GM12878 (cell line): ENCODE measurements around the gene B3GAT2. TPM values are rescaled to one million over a fixed set of nuclear protein-coding genes. Genes with fewer than 3 reads are reported as not detected.

Experiments used
- ATF2 ChIP-seq: IDR thresholded peaks from 2 replicates; pipeline ENCODE4 v1.6.1; 2012; ENCODE audit warnings: low read length, inconsistent platforms
- BCL11A ChIP-seq: IDR thresholded peaks from 2 replicates; pipeline ENCODE4 v1.6.1; 2011; ENCODE audit warnings: low read depth, low read length
- CBFB ChIP-seq: IDR thresholded peaks from 2 replicates; pipeline ENCODE4 v1.6.1; 2016; ENCODE audit warnings: antibody characterized with exemption, low read depth
- CEBPB ChIP-seq, 2 experiments: fragments of 150-350 bp in 1 of 2; IDR thresholded peaks; 2 replicates each; pipeline ENCODE4 v1.6.1; 2012 to 2014; ENCODE audit warnings: low read depth in 2 of 2, low read length in 2 of 2, borderline replicate concordance in 1 of 2, inconsistent platforms in 1 of 2
- CHD2 ChIP-seq: IDR thresholded peaks from 2 replicates; pipeline ENCODE4 v1.6.1; 2011; ENCODE audit warnings: low read depth, low read length, improper control_type of control experiment, borderline replicate concordance
- CREM ChIP-seq: IDR thresholded peaks from 2 replicates; pipeline ENCODE4 v1.6.1; 2014; ENCODE audit warnings: antibody characterized with exemption, low read depth
- DPF2 ChIP-seq: fragments of 450-650 bp; IDR thresholded peaks from 2 replicates; pipeline ENCODE4 v1.6.1; 2017; ENCODE audit warnings: mild to moderate bottlenecking
- ETV6 ChIP-seq, 2 experiments: fragments of 450-650 bp in 1 of 2; IDR thresholded peaks in 1 of 2; conservative IDR thresholded peaks in 1 of 2; 2 replicates each; pipeline ENCODE4 v1.6.1; 2014; ENCODE audit warnings: antibody characterized with exemption in 1 of 2, borderline replicate concordance in 1 of 2, low read depth in 1 of 2, mild to moderate bottlenecking in 1 of 2, moderate library complexity in 1 of 2
- HDAC2 ChIP-seq: fragments of 200-600 bp; sonication (generic); IDR thresholded peaks from 2 replicates; pipeline ENCODE4 v1.6.1; 2017
- IKZF1 ChIP-seq: fragments of 450-650 bp; conservative IDR thresholded peaks from 2 replicates; pipeline ENCODE4 v1.6.1; 2017; ENCODE audit warnings: antibody characterized with exemption, mild to moderate bottlenecking
- IRF4 ChIP-seq: IDR thresholded peaks from 2 replicates; pipeline ENCODE4 v1.6.1; 2011; ENCODE audit warnings: low read depth, low read length
- JUNB ChIP-seq: IDR thresholded peaks from 2 replicates; pipeline ENCODE4 v1.6.1; 2016; ENCODE audit warnings: antibody characterized with exemption, mild to moderate bottlenecking
- KDM1A ChIP-seq: fragments of 200-600 bp; sonication (generic); IDR thresholded peaks from 2 replicates; pipeline ENCODE4 v1.6.1; 2016; ENCODE audit warnings: borderline replicate concordance
- MEF2A ChIP-seq: IDR thresholded peaks from 2 replicates; pipeline ENCODE4 v1.6.1; 2011; ENCODE audit warnings: low read depth, mild to moderate bottlenecking, low read length, moderate library complexity; ENCODE audit not compliant: insufficient read depth
- MYC ChIP-seq: IDR thresholded peaks from 2 replicates; pipeline ENCODE4 v1.6.1; 2011; ENCODE audit warnings: mild to moderate bottlenecking, low read length, moderate library complexity, inconsistent platforms; ENCODE audit not compliant: insufficient read depth, insufficient replicate concordance, insufficient read length, severe bottlenecking
- RAD51 ChIP-seq: fragments of 450-650 bp; IDR thresholded peaks from 2 replicates; pipeline ENCODE4 v1.6.1; 2016; ENCODE audit warnings: moderate library complexity, mild to moderate bottlenecking, inconsistent platforms
- RFX5 ChIP-seq: IDR thresholded peaks from 2 replicates; pipeline ENCODE4 v1.6.1; 2011; ENCODE audit warnings: low read depth, low read length, improper control_type of control experiment
- SIN3A ChIP-seq: IDR thresholded peaks from 2 replicates; pipeline ENCODE4 v1.6.1; 2012; ENCODE audit warnings: low read depth, low read length, improper control_type of control experiment
- SMARCA5 ChIP-seq: fragments of 450-650 bp; IDR thresholded peaks from 2 replicates; pipeline ENCODE4 v1.6.1; 2017; ENCODE audit warnings: mild to moderate bottlenecking
- SMC3 ChIP-seq: IDR thresholded peaks from 2 replicates; pipeline ENCODE4 v1.6.1; 2011; ENCODE audit warnings: low read length, improper control_type of control experiment, borderline replicate concordance
- SREBF2 ChIP-seq: IDR thresholded peaks from 2 replicates; pipeline ENCODE4 v1.6.1; 2012; ENCODE audit warnings: mild to moderate bottlenecking, low read length
- TARDBP ChIP-seq: IDR thresholded peaks from 2 replicates; pipeline ENCODE4 v1.6.1; 2016; ENCODE audit warnings: borderline replicate concordance
- TCF3 ChIP-seq: IDR thresholded peaks from 2 replicates; pipeline ENCODE4 v1.6.1; 2012; ENCODE audit warnings: low read depth, mild to moderate bottlenecking, low read length, borderline replicate concordance; ENCODE audit not compliant: insufficient read depth
- ZZZ3 ChIP-seq: IDR thresholded peaks from 2 replicates; pipeline ENCODE4 v1.6.1; 2011; ENCODE audit warnings: low read depth; ENCODE audit not compliant: control insufficient read depth, insufficient read length
- polyA plus RNA-seq, 11 experiments: library from polyadenylated mRNA; depleted of rRNA in 4 of 11; unstranded in 6 of 11; stranded (reverse) in 5 of 11; fragments of >200 nt; fragmentation: Nextera tagmentation in 4 of 11; fragmentation: Illumina TruSeq in 1 of 11; extraction: Ambion mirVana in 4 of 11; extraction: Trizol in 1 of 11; gene quantifications; 1 replicate in 1 of 11; 2 replicates in 10 of 11; pipeline versions ENCODE4 v1.2.1 to v1.2.3, GENCODE V29; 2011 to 2016; ENCODE audit warnings: inconsistent platforms in 2 of 11, missing spikeins in 2 of 11, low read depth in 1 of 11
- total RNA-seq, 4 experiments: library from RNA; depleted of rRNA in 3 of 4; stranded (reverse); fragments of >200 nt in 3 of 4; fragmentation: Illumina TruSeq in 1 of 4; extraction: Trizol in 1 of 4; gene quantifications; 2 replicates each; pipeline versions ENCODE4 v1.2.1 to v1.2.3, GENCODE V29; 2013 to 2021
- TF ChIP-seq, protein P1 (sequence below): fragments of 450-650 bp; formaldehyde crosslinking; IDR thresholded peaks from 2 replicates; pipeline ENCODE4 v1.4.0; 2022; ENCODE audit warnings: mild to moderate bottlenecking, moderate library complexity
- TF ChIP-seq, protein P2 (sequence below): fragments of 450-650 bp; conservative IDR thresholded peaks from 2 replicates; pipeline ENCODE4 v1.6.1; 2017; ENCODE audit warnings: mild to moderate bottlenecking, moderate library complexity

B3GAT2 gene
- total and polyA plus RNA-seq, 10 of the 15 experiments (the other 5 are each of a cell fraction or from before 2014, with no cell fraction given) = 0.04 to 1.2 (median 0.22) TPM; not detected in 5

- TF ChIP-seq, protein P1, sequence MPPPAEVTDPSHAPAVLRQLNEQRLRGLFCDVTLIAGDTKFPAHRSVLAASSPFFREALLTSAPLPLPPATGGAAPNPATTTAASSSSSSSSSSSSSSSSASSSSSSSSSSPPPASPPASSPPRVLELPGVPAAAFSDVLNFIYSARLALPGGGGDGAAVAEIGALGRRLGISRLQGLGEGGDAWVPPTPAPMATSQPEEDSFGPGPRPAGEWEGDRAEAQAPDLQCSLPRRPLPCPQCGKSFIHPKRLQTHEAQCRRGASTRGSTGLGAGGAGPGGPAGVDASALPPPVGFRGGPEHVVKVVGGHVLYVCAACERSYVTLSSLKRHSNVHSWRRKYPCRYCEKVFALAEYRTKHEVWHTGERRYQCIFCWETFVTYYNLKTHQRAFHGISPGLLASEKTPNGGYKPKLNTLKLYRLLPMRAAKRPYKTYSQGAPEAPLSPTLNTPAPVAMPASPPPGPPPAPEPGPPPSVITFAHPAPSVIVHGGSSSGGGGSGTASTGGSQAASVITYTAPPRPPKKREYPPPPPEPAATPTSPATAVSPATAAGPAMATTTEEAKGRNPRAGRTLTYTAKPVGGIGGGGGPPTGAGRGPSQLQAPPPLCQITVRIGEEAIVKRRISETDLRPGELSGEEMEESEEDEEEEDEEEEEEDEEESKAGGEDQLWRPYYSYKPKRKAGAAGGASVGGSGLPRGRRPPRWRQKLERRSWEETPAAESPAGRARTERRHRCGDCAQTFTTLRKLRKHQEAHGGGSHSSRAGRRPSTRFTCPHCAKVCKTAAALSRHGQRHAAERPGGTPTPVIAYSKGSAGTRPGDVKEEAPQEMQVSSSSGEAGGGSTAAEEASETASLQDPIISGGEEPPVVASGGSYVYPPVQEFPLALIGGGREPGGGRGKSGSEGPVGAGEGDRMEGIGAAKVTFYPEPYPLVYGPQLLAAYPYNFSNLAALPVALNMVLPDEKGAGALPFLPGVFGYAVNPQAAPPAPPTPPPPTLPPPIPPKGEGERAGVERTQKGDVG (CRISPR knock-in tag) = no peak
- no peak for TF ChIP-seq JUNB
- TF ChIP-seq TCF3 = no peak
- TF ChIP-seq TARDBP = no peak
- TF ChIP-seq KDM1A = no peak
- TF ChIP-seq HDAC2 = no peak
- TF ChIP-seq ZZZ3 = no peak
- no peak for TF ChIP-seq SREBF2
- TF ChIP-seq IKZF1 = peak; percentile 45
- TF ChIP-seq IRF4 = no peak
- no peak for TF ChIP-seq CBFB
- TF ChIP-seq MEF2A = no peak
- TF ChIP-seq RAD51 = no peak
- 0 out of 2 replicates have a peak, but pooled peaks have one; percentile 26 for TF ChIP-seq CHD2
- TF ChIP-seq CREM = no peak
- peak; percentile 46; the same call in 1 of the 2 replicates for TF ChIP-seq DPF2
- TF ChIP-seq SMARCA5 = no peak
- no peak for TF ChIP-seq MYC
- TF ChIP-seq CEBPB (IDR thresholded peaks at IDR 0.05; ENCODE audit: borderline replicate concordance in 1 of 2, low read depth in 2 of 2, low read length in 2 of 2) = no peak
- no peak for TF ChIP-seq ETV6 (conservative IDR thresholded peaks at IDR 0.05 in 1 of 2, IDR thresholded peaks at IDR 0.05 in 1 of 2; ENCODE audit: borderline replicate concordance in 1 of 2, low read depth in 1 of 2)
- TF ChIP-seq ATF2 = no peak
- peak; percentile 62 for TF ChIP-seq SMC3
- TF ChIP-seq SIN3A = no peak
- no peak for TF ChIP-seq RFX5
- TF ChIP-seq, protein P2, sequence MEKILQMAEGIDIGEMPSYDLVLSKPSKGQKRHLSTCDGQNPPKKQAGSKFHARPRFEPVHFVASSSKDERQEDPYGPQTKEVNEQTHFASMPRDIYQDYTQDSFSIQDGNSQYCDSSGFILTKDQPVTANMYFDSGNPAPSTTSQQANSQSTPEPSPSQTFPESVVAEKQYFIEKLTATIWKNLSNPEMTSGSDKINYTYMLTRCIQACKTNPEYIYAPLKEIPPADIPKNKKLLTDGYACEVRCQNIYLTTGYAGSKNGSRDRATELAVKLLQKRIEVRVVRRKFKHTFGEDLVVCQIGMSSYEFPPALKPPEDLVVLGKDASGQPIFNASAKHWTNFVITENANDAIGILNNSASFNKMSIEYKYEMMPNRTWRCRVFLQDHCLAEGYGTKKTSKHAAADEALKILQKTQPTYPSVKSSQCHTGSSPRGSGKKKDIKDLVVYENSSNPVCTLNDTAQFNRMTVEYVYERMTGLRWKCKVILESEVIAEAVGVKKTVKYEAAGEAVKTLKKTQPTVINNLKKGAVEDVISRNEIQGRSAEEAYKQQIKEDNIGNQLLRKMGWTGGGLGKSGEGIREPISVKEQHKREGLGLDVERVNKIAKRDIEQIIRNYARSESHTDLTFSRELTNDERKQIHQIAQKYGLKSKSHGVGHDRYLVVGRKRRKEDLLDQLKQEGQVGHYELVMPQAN = no peak
- TF ChIP-seq BCL11A = no peak
These were observed 1.2 kb downstream of the B3GAT2 start (continued) for GRCh38 chr6:70955441-70956190.
